ENCODE data around the gene ABLIM3. TPM values are rescaled to one million over a fixed set of nuclear protein-coding genes. Genes with fewer than 3 reads are reported as not detected.

Gene ABLIM3
- total RNA-seq, 6 experiments from 2014 or later, result 29.3 to 54.1 (median 48.3) TPM

DNA sequence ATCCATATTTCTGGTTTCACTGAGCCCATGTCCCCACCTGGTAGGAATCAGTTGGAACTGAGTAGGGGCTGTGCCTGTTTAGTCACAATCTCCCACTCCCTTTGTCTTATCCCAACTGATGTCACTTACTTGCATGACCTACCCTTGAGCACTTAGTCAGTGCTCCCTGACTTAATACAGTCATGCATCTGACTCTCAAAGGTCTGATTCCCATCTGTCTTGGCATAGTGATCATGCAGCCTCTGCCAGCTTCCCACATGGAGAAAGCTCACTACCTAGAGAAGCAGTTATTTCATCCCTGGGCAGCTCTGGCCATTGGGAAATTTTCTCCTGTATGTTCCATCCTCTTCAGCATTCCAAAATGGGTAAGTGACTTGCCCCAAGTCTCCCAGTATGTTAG, 24.8 kb downstream of the ABLIM3 start:
- peak; percentile 38 for DNase-seq
- Mint-ChIP-seq H3K9me3 (no peaks in the 10 kb centered on the region), H3K4me3 (no peak overlapping the region), H3K27me3 (ENCODE audit: insufficient read depth) (no peaks in the 10 kb centered on the region; the same call in none of the 2 replicates), H3K27ac (peak overlapping the region; percentile 45), H3K4me1 (ENCODE audit: low read depth) (peaks cover 69% of the 10 kb centered on the region), H3K36me3 (ENCODE audit: low read depth) (peaks cover 16% of the 10 kb centered on the region; the same call in 1 of the 2 replicates)
- TF ChIP-seq, protein P1, sequence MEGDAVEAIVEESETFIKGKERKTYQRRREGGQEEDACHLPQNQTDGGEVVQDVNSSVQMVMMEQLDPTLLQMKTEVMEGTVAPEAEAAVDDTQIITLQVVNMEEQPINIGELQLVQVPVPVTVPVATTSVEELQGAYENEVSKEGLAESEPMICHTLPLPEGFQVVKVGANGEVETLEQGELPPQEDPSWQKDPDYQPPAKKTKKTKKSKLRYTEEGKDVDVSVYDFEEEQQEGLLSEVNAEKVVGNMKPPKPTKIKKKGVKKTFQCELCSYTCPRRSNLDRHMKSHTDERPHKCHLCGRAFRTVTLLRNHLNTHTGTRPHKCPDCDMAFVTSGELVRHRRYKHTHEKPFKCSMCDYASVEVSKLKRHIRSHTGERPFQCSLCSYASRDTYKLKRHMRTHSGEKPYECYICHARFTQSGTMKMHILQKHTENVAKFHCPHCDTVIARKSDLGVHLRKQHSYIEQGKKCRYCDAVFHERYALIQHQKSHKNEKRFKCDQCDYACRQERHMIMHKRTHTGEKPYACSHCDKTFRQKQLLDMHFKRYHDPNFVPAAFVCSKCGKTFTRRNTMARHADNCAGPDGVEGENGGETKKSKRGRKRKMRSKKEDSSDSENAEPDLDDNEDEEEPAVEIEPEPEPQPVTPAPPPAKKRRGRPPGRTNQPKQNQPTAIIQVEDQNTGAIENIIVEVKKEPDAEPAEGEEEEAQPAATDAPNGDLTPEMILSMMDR (IDR thresholded peaks at IDR 0.05), result no peak

DNA sequence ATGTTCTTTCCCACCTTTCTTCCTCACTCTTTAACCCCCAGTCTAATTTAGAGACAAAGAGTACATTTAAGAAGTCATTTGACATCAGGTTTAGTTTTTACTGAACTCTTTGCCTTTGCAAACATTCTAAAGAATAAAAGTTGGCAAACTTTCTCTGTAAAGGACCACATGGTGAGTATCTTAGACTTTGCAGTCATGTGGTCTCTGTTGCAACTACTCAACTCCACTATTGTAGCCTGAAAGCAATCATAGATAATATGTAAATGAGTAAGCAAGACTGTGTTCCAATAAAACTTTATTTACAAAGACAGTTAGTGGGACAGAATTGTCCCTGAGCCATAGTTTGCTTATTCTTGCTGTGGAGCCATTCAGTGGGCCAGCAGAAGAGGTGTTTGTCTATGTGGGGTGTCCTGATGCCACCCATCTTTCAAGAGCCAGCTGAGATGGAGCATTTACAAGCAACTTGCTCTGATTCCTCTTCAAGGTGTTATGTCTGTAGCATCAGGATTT, 25.4 kb downstream of the ABLIM3 start:
- H3K27me3 Mint-ChIP-seq (ENCODE audit: insufficient read depth), result no peaks in the 10 kb centered on the region; the same call in none of the 2 replicates

DNA sequence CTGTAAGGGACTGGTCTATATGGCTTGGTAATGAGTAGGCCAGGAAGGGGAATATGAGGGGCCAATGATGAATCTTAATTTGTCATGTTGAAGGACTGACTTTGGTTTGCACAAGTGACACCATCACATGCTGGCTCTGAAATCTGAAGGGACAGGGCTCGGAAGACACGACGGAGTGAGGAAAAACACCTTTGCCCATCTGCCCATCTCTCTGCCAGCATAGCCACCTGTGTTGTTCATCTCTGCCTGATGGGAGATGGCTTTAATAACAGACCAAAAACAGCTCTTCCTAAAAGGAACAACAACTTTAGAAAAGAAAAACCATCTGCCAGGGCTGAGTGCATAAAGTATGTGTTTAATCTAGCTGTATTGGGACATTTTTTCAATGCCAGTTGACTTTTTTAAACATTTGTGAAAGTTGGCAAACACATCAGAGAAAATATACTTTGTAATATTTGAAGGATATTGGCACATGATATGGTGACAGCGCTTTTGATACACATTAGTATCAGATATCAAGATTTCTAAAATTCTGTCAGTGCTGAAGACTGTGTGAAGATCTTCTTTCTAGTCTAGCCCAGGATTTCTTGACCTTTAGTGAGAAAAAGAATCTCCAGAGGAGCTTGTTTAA, 27.1 kb downstream of the ABLIM3 start:
- Mint-ChIP-seq H3K4me1 (ENCODE audit: low read depth) (peaks cover 73% of the 10 kb centered on the region), H3K27ac (no peak overlapping the region), H3K27me3 (ENCODE audit: insufficient read depth) (no peaks in the 10 kb centered on the region; the same call in none of the 2 replicates), H3K4me3 (no peak overlapping the region), H3K36me3 (ENCODE audit: low read depth) (peaks cover 16% of the 10 kb centered on the region; the same call in 1 of the 2 replicates), H3K9me3 (no peaks in the 10 kb centered on the region)
- no peak for DNase-seq
- TF ChIP-seq, protein P1 (IDR thresholded peaks at IDR 0.05), result no peak

More for the DNA sequence above, 25.4 kb downstream of the ABLIM3 start:
- no peaks in the 10 kb centered on the region for H3K9me3 Mint-ChIP-seq
- H3K4me1 Mint-ChIP-seq (ENCODE audit: low read depth), result peaks cover 69% of the 10 kb centered on the region
- peaks cover 16% of the 10 kb centered on the region; the same call in 1 of the 2 replicates for H3K36me3 Mint-ChIP-seq (ENCODE audit: low read depth)
- TF ChIP-seq, protein P1 (IDR thresholded peaks at IDR 0.05), result no peak
- DNase-seq, result no peak
- peak overlapping the region; percentile 45 for H3K27ac Mint-ChIP-seq
- H3K4me3 Mint-ChIP-seq, result no peak overlapping the region

DNA sequence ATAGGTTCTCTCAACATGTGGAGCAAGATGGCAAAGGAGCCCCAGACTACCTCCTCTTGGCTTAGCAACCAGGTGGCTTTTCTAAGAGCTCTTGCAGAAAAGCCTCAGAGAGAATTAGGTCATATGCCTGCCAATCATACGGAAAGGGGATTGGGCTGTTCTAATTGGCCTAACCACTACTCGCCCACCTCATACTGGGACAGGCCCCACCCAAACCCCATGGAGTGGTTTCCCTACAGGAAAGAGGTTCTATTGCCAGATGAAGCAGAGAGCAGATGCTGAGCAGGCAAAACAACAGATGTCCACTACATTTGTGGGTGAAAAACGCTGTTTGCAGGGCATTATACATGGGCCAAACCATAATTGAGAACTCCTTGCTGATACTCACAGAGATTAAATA, 29.0 kb downstream of the ABLIM3 start:
- no peak for DNase-seq
- Mint-ChIP-seq H3K27me3 (ENCODE audit: insufficient read depth) (no peaks in the 10 kb centered on the region; the same call in none of the 2 replicates), H3K4me1 (ENCODE audit: low read depth) (peaks cover 78% of the 10 kb centered on the region), H3K4me3 (no peak overlapping the region), H3K9me3 (no peaks in the 10 kb centered on the region), H3K27ac (peak overlapping the region; percentile 46; the same call in 1 of the 2 replicates), H3K36me3 (ENCODE audit: low read depth) (peaks cover 16% of the 10 kb centered on the region; the same call in 1 of the 2 replicates)
- TF ChIP-seq, protein P1 (IDR thresholded peaks at IDR 0.05), result no peak

DNA sequence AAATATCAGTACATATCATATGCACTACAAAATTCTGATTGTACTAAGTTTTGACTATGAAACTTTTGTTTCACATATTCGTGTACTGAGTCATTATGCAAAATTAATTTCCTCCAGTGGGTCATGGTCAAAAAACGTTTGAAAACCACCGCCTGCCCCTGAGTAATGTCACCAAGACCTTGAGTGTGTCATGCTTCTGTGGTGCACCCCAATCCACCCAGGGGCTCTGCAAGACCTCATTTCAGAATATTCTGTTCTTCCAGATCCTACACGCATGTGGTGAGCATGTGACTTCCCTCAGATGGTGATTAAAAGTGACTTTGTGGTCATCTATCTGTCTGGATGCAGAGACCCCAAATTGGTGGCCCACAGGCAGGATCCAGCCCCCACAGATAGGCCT, 31.0 kb downstream of the ABLIM3 start:
- peaks cover 19% of the 10 kb centered on the region; the same call in 1 of the 2 replicates for H3K36me3 Mint-ChIP-seq (ENCODE audit: low read depth)
- TF ChIP-seq, protein P1 (IDR thresholded peaks at IDR 0.05), result no peak
- H3K4me1 Mint-ChIP-seq (ENCODE audit: low read depth), result peaks cover 82% of the 10 kb centered on the region
- H3K4me3 Mint-ChIP-seq, result peak overlapping the region; percentile 54
- no peaks in the 10 kb centered on the region; the same call in none of the 2 replicates for H3K27me3 Mint-ChIP-seq (ENCODE audit: insufficient read depth)
- peak overlapping the region; percentile 97 for H3K27ac Mint-ChIP-seq
- peak; percentile 91 for DNase-seq
- no peaks in the 10 kb centered on the region for H3K9me3 Mint-ChIP-seq

All from HFFc6 (cell line).